Measurements from ENCODE around the gene STRBP. TPM values are rescaled to one million over a fixed set of nuclear protein-coding genes. Genes with fewer than 3 reads are reported as not detected.
"Not testable (repeated sequence)": the region's sequence is repeated elsewhere in the genome, so short reads cannot be mapped to it uniquely, and the experiment has no call there.

The STRBP gene
- total RNA-seq, 1 donor from 2014 or later: 56.7 TPM

GRCh38 chr9:123302348-123303214 is 34.2 kb upstream of the STRBP start:
- no peaks in the 10 kb centered on the region for H3K27me3 Mint-ChIP-seq
- peak overlapping the region; percentile 15 for H3K27ac Mint-ChIP-seq
- no peak for DNase-seq (ENCODE audit: extremely low spot score, unreplicated experiment)

GRCh38 chr9:123301936-123302335 is 33.5 kb upstream of the STRBP start:
- H3K9me3 Mint-ChIP-seq; H3K4me3 Mint-ChIP-seq; H3K27ac Mint-ChIP-seq; H3K36me3 Mint-ChIP-seq; H3K27me3 Mint-ChIP-seq; DNase-seq (ENCODE audit: extremely low spot score, unreplicated experiment): not testable (repeated sequence)
- peaks cover 17% of the 10 kb centered on the region for H3K4me1 Mint-ChIP-seq (ENCODE audit: unreplicated experiment)

More at GRCh38 chr9:123302348-123303214, 34.2 kb upstream of the STRBP start:
- peaks cover 18% of the 10 kb centered on the region for H3K4me1 Mint-ChIP-seq (ENCODE audit: unreplicated experiment)
- no peak for TF ChIP-seq CTCF (conservative IDR thresholded peaks at IDR 0.05)
- no peaks in the 10 kb centered on the region for H3K9me3 Mint-ChIP-seq
- no peaks in the 10 kb centered on the region for H3K36me3 Mint-ChIP-seq
- H3K4me3 Mint-ChIP-seq: no peak overlapping the region

- Mint-ChIP-seq H3K4me3 (no peak overlapping the region), H3K27ac (no peak overlapping the region), H3K9me3 (no peaks in the 10 kb centered on the region), H3K27me3 (no peaks in the 10 kb centered on the region), H3K4me1 (ENCODE audit: unreplicated experiment) (peaks cover 15% of the 10 kb centered on the region), H3K36me3 (no peaks in the 10 kb centered on the region)
- no peak for TF ChIP-seq CTCF (conservative IDR thresholded peaks at IDR 0.05)
- DNase-seq (ENCODE audit: extremely low spot score, unreplicated experiment): no peak
Observed at GRCh38 chr9:123300554-123300953, 32.2 kb upstream of the STRBP start.

- Mint-ChIP-seq H3K4me3 (no peak overlapping the region), H3K36me3 (no peaks in the 10 kb centered on the region), H3K27ac (no peak overlapping the region), H3K9me3 (no peaks in the 10 kb centered on the region), H3K4me1 (ENCODE audit: unreplicated experiment) (peaks cover 10% of the 10 kb centered on the region), H3K27me3 (no peaks in the 10 kb centered on the region)
- no peak for DNase-seq (ENCODE audit: extremely low spot score, unreplicated experiment)
- TF ChIP-seq CTCF (conservative IDR thresholded peaks at IDR 0.05): no peak
Observed at GRCh38 chr9:123299558-123300126, 31.3 kb upstream of the STRBP start.

- DNase-seq (ENCODE audit: extremely low spot score, unreplicated experiment): no peak
- H3K4me1 Mint-ChIP-seq (ENCODE audit: unreplicated experiment): peaks cover 12% of the 10 kb centered on the region
- H3K9me3 Mint-ChIP-seq: no peaks in the 10 kb centered on the region
- no peak overlapping the region for H3K4me3 Mint-ChIP-seq
- TF ChIP-seq CTCF (conservative IDR thresholded peaks at IDR 0.05): no peak
- H3K36me3 Mint-ChIP-seq: no peaks in the 10 kb centered on the region
- H3K27ac Mint-ChIP-seq: no peak overlapping the region
- H3K27me3 Mint-ChIP-seq: peaks cover 5% of the 10 kb centered on the region
Observed at GRCh38 chr9:123296174-123296573, 27.8 kb upstream of the STRBP start.

- Mint-ChIP-seq H3K27ac (no peak overlapping the region), H3K4me1 (ENCODE audit: unreplicated experiment) (peaks cover 9% of the 10 kb centered on the region), H3K36me3 (no peaks in the 10 kb centered on the region), H3K27me3 (peaks cover 5% of the 10 kb centered on the region), H3K4me3 (no peak overlapping the region), H3K9me3 (no peaks in the 10 kb centered on the region)
- DNase-seq (ENCODE audit: extremely low spot score, unreplicated experiment): no peak
- TF ChIP-seq CTCF (conservative IDR thresholded peaks at IDR 0.05): no peak
Observed at GRCh38 chr9:123291736-123292135, 23.4 kb upstream of the STRBP start.

Data from type B pancreatic cell (in vitro differentiated cells).